WTC11 (cell line): Measurements from ENCODE around the gene KIF6. TPM values are rescaled to one million over a fixed set of nuclear protein-coding genes. Genes with fewer than 3 reads are reported as not detected.

Experiments used
- ATAC-seq: fragments of 200-7000 bp; cut with Tn5 transposase; 2 replicates; pipeline ENCODE4 v1.10.0; 2021; ENCODE audit warnings: mild to moderate bottlenecking, moderate library complexity
- CTCF ChIA-PET: fragments of 300-600 bp; sonication (Branson Sonifier 250); formaldehyde crosslinking; loops from one replicate; lab custom pipeline; 2021; ENCODE audit warnings: antibody characterized with exemption; lab: Charles Lee
- POLR2A ChIA-PET: fragments of 350-600 bp; sonication (Branson Sonifier 250); formaldehyde crosslinking; loops from one replicate; lab custom pipeline; 2021; ENCODE audit warnings: antibody characterized with exemption; lab: Charles Lee
- DNase-seq: peaks from one replicate; pipeline ENCODE4 v3.0.0; 2021; ENCODE audit warnings: low spot score
- H3K27ac Mint-ChIP-seq: 2 replicates; pipeline ENCODE4 v1.8.0; 2021; ENCODE audit warnings: mixed read lengths
- H3K27me3 Mint-ChIP-seq: 2 replicates; pipeline ENCODE4 v1.8.0; 2021; ENCODE audit warnings: low read depth, mild to moderate bottlenecking, moderate library complexity, mixed read lengths
- H3K36me3 Mint-ChIP-seq: 2 replicates; pipeline ENCODE4 v1.8.0; 2021; ENCODE audit warnings: mixed read lengths
- H3K4me1 Mint-ChIP-seq: 2 replicates; pipeline ENCODE4 v1.8.0; 2022; ENCODE audit warnings: mixed read lengths
- H3K4me3 Mint-ChIP-seq: 2 replicates; pipeline ENCODE4 v1.8.0; 2021; ENCODE audit warnings: mild to moderate bottlenecking, moderate library complexity, mixed read lengths
- H3K9me3 Mint-ChIP-seq: 2 replicates; pipeline ENCODE4 v1.8.0; 2021; ENCODE audit warnings: mixed read lengths
- E2F1 ChIP-seq: sonication (generic); formaldehyde crosslinking; IDR thresholded peaks from 2 replicates; pipeline ENCODE4 v1.8.0; 2022; ENCODE audit warnings: mild to moderate bottlenecking, missing genetic modification reagents
- EMX1 ChIP-seq: fragments of 250-450 bp; sonication (Bioruptor Pico); IDR thresholded peaks from 2 replicates; pipeline ENCODE4 v1.8.0; 2021; ENCODE audit warnings: mild to moderate bottlenecking
- FOXP4 ChIP-seq: sonication (generic); formaldehyde crosslinking; IDR thresholded peaks from 2 replicates; pipeline ENCODE4 v1.8.0; 2022; ENCODE audit warnings: mild to moderate bottlenecking, missing genetic modification reagents
- GABPB1 ChIP-seq: sonication (generic); formaldehyde crosslinking; IDR thresholded peaks from 2 replicates; pipeline ENCODE4 v1.8.1; 2023; ENCODE audit warnings: mild to moderate bottlenecking, missing genetic modification reagents
- JUN ChIP-seq: sonication (generic); formaldehyde crosslinking; IDR thresholded peaks from 2 replicates; pipeline ENCODE4 v1.8.0; 2023; ENCODE audit warnings: mild to moderate bottlenecking, missing genetic modification reagents
- MXD4 ChIP-seq: fragments of 250-450 bp; sonication (Bioruptor Pico); IDR thresholded peaks from 2 replicates; pipeline ENCODE4 v1.8.0; 2021; ENCODE audit warnings: mild to moderate bottlenecking, moderate library complexity, borderline replicate concordance
- NFATC4 ChIP-seq: fragments of 250-450 bp; sonication (Bioruptor Pico); IDR thresholded peaks from 2 replicates; pipeline ENCODE4 v1.9.0; 2021; ENCODE audit warnings: mild to moderate bottlenecking
- SMAD4 ChIP-seq: sonication (generic); formaldehyde crosslinking; IDR thresholded peaks from 2 replicates; pipeline ENCODE4 v1.8.0; 2022; ENCODE audit warnings: mild to moderate bottlenecking, missing genetic modification reagents
- TEAD4 ChIP-seq: sonication (generic); formaldehyde crosslinking; IDR thresholded peaks from 2 replicates; pipeline ENCODE4 v1.8.0; 2022; ENCODE audit warnings: mild to moderate bottlenecking, missing genetic modification reagents
- ZNF219 ChIP-seq: sonication (generic); formaldehyde crosslinking; IDR thresholded peaks from 2 replicates; pipeline ENCODE4 v1.8.0; 2023; ENCODE audit warnings: missing genetic modification reagents, mild to moderate bottlenecking, borderline replicate concordance
- ZNF232 ChIP-seq: sonication (generic); formaldehyde crosslinking; IDR thresholded peaks from 2 replicates; pipeline ENCODE4 v1.8.0; 2022; ENCODE audit warnings: mild to moderate bottlenecking, missing genetic modification reagents
- ZNF263 ChIP-seq: sonication (generic); formaldehyde crosslinking; IDR thresholded peaks from 2 replicates; pipeline ENCODE4 v1.8.1; 2022; ENCODE audit warnings: low read depth, mild to moderate bottlenecking, moderate library complexity, missing genetic modification reagents
- total RNA-seq: library from RNA; stranded (reverse); gene quantifications from 3 replicates; pipeline ENCODE4 v1.2.3, GENCODE V29; 2021
- TF ChIP-seq, protein P1 (sequence below): fragments of 200-600 bp; IDR thresholded peaks from 2 replicates; pipeline ENCODE4 v1.8.0; 2022; ENCODE audit warnings: antibody characterized with exemption
- TF ChIP-seq, protein P2 (sequence below): fragments of 250-450 bp; sonication (Bioruptor Pico); conservative IDR thresholded peaks from 2 replicates; pipeline ENCODE4 v1.9.0; 2021; ENCODE audit warnings: mild to moderate bottlenecking
- TF ChIP-seq, protein P3 (sequence below): fragments of 250-450 bp; sonication (Bioruptor Pico); IDR thresholded peaks from 2 replicates; pipeline ENCODE4 v2.1.2; 2022; ENCODE audit warnings: mild to moderate bottlenecking, moderate library complexity

KIF6 gene
- total RNA-seq, 1 experiment from 2014 or later: 0.57 TPM

DNA sequence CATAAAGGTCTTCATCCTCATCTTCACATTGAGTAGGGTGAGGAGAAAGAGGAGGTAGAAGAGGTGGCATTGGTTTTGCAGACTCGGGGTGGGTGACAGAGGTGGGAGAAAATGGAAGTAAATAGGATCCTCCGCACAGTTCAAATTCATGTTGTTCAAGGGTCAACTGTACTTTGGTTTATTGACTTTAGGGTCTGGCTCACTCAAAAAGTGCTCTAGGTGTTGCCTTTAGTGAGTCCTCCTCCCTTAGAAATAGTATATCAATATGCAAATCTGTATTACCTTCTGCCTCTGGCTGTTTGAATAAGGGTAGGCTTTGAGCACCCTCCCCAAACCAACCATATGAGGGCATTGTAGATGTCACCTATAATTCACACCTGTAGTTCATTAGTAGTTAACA, 54.7 kb downstream of the KIF6 start:
- Mint-ChIP-seq H3K4me1 (peaks cover 32% of the 10 kb centered on the region), H3K27me3 (no peaks in the 10 kb centered on the region), H3K27ac (no peak overlapping the region), H3K36me3 (peaks cover 17% of the 10 kb centered on the region), H3K9me3 (peaks cover 22% of the 10 kb centered on the region), H3K4me3 (no peak overlapping the region)
- TF ChIP-seq, protein P1, sequence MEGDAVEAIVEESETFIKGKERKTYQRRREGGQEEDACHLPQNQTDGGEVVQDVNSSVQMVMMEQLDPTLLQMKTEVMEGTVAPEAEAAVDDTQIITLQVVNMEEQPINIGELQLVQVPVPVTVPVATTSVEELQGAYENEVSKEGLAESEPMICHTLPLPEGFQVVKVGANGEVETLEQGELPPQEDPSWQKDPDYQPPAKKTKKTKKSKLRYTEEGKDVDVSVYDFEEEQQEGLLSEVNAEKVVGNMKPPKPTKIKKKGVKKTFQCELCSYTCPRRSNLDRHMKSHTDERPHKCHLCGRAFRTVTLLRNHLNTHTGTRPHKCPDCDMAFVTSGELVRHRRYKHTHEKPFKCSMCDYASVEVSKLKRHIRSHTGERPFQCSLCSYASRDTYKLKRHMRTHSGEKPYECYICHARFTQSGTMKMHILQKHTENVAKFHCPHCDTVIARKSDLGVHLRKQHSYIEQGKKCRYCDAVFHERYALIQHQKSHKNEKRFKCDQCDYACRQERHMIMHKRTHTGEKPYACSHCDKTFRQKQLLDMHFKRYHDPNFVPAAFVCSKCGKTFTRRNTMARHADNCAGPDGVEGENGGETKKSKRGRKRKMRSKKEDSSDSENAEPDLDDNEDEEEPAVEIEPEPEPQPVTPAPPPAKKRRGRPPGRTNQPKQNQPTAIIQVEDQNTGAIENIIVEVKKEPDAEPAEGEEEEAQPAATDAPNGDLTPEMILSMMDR: no peak
- no peak for TF ChIP-seq ZNF219 (CRISPR knock-in tag)
- TF ChIP-seq TEAD4 (CRISPR knock-in tag): no peak
- TF ChIP-seq E2F1: no peak
- ATAC-seq: no peak
- ChIA-PET CTCF (no interaction called here), POLR2A (no interaction called here)
- no peak for DNase-seq

DNA sequence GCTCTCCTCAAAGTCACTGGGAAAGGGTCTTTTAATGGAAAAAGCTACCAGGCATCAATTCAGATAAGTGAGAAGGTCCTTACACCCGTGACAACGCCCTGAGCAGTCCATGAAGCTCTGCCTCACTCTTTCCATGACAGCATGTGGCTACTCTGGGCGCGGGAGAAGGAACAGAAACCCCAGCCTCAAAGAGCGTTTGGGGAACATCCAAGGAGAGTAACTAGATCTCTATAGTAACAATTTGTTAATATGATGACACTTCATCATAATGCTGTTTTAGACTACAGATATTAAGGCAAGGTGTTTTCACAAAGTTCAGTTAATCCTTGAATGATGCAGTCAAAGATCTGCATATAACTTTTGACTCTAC, 55.2 kb downstream of the KIF6 start:
- DNase-seq (no peak), ATAC-seq (no peak)
- Mint-ChIP-seq H3K4me1 (peaks cover 32% of the 10 kb centered on the region), H3K27me3 (no peaks in the 10 kb centered on the region), H3K27ac (no peak overlapping the region), H3K36me3 (peaks cover 17% of the 10 kb centered on the region), H3K4me3 (no peak overlapping the region), H3K9me3 (peaks cover 19% of the 10 kb centered on the region)
- TF ChIP-seq ZNF232 (no peak), ZNF263 (CRISPR knock-in tag) (no peak), GABPB1 (CRISPR knock-in tag) (no peak), JUN (CRISPR knock-in tag) (no peak), FOXP4 (CRISPR knock-in tag) (no peak), SMAD4 (CRISPR knock-in tag) (no peak)
- TF ChIP-seq, protein P2, sequence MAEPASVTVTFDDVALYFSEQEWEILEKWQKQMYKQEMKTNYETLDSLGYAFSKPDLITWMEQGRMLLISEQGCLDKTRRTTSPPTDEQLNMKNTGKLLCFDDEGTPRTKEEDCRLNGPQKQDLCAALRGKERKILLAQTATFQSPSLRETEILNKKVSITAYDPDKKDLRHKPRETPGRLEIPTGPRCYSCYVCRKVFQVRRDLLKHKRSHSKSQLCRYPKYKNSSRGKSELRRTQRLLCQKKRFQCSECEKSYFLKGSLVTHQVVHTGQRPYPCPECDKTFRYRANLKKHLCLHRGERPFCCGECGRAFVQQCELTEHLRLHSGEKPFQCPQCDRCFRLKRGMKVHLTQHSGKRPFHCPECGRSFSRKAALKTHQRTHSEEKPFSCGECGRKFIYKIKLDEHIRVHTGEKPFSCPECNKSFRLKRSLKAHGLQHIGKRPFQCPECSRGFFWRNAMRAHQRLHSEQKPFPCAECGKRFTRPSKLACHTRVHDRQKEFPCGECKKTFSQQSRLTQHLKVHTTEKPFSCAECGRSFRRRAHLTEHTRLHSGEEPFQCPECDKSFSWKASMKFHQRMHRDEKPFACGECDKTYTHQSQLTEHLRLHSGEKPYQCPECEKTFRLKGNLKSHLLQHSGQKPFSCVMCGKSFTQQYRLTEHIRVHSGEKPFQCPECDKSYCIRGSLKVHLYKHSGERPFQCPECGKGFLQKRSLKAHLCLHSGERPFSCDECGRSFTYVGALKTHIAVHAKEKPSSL (CRISPR knock-in tag): no peak
- CTCF ChIA-PET: no interaction called here
- POLR2A ChIA-PET: no interaction called here

DNA sequence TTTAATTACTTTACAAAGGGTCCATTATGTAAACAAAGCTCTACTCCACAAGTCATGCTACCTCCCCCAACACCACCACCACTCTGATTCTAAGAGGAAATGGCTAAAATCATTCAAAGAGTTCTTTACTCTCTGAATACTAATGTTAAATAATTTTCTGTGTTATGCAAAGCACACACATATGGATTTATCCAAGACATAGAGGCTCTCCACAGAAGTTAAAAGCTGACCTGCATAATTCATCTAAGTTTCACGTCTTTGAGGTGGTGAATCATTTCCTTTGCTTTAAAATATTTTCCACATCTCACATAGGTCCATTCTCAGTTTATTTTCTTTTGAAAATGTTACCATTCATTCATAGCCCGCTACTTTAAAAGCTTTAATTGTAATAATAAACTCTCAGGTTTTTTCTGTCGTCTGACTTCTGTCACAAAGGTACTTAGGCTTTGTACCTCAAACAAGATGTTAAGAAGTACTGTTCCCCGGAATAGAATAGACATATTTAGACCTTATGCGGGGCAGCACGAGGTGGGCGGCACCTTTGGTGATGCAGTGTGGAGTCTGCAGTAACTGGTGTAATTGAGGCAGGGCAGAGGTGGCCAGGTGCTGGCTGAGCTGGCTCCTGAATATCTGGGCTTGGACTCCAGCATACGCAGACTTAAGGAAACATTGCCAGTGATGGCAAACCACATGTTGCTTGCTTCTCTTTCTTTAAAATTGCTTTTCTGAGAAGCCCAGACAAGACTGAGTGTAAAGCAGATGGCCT, 55.8 kb downstream of the KIF6 start:
- Mint-ChIP-seq H3K4me1 (peaks cover 32% of the 10 kb centered on the region), H3K4me3 (peak overlapping the region; percentile 42), H3K27me3 (no peaks in the 10 kb centered on the region), H3K9me3 (peaks cover 17% of the 10 kb centered on the region), H3K27ac (no peak overlapping the region), H3K36me3 (peaks cover 17% of the 10 kb centered on the region)
- TF ChIP-seq EMX1 (CRISPR knock-in tag) (no peak), MXD4 (no peak), NFATC4 (no peak)
- TF ChIP-seq, protein P3, sequence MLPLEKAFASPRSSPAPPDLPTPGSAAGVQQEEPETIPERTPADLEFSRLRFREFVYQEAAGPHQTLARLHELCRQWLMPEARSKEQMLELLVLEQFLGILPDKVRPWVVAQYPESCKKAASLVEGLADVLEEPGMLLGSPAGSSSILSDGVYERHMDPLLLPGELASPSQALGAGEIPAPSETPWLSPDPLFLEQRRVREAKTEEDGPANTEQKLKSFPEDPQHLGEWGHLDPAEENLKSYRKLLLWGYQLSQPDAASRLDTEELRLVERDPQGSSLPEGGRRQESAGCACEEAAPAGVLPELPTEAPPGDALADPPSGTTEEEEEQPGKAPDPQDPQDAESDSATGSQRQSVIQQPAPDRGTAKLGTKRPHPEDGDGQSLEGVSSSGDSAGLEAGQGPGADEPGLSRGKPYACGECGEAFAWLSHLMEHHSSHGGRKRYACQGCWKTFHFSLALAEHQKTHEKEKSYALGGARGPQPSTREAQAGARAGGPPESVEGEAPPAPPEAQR (CRISPR knock-in tag): no peak
- CTCF ChIA-PET: no interaction called here
- POLR2A ChIA-PET: no interaction called here
- no peak for DNase-seq
- ATAC-seq: no peak
